ENCODE data around the gene LIME1.

DNA sequence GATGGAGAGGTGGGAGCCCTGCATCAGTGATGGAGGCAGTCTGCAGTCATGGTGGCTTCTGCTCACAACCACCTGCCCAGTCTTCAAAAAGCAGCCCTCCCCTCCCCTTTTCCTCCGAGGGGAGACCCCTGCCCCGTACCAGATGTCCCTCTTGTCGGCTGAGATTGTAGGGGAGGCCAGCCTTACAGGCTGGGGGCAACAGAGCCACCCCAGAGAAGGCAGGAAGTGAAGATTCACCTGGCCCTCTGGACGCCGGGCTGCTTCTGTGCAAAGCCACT lies 35.5 kb upstream of the LIME1 start:
- TF ChIP-seq NBN (IDR thresholded peaks at IDR 0.05; ENCODE audit: low read depth) = no peak
- no peak for TF ChIP-seq CTCF (IDR thresholded peaks at IDR 0.05 in 2 of 3, conservative IDR thresholded peaks at IDR 0.05 in 1 of 3; ENCODE audit: insufficient read depth in 2 of 3, low read depth in 1 of 3, low read length in 3 of 3)
